Measurements from ENCODE around the gene IWS1. TPM values are rescaled to one million over a fixed set of nuclear protein-coding genes. Genes with fewer than 3 reads are reported as not detected.

IWS1 gene
- total RNA-seq, 2 donors from 2014 or later: 91.4 to 107 TPM

- 100% methylated on average over 3 of the region's 4 CpGs; no CpG with 5 or more reads in 1 of the 2 experiments for WGBS, 2 experiments (ENCODE audit: insufficient coverage in 1 of 2, insufficient read length in 1 of 2)
- Histone ChIP-seq H3K9me3 (ENCODE audit: control insufficient read depth, low read length) (no peaks in the 10 kb centered on the region), H3K4me1 (ENCODE audit: control insufficient read depth, insufficient read depth, low read length) (no peaks in the 10 kb centered on the region), H3K36me3 (ENCODE audit: control insufficient read depth, insufficient read depth, low read length) (no peaks in the 10 kb centered on the region), H3K9ac (ENCODE audit: extremely low read depth, low read length, poor library complexity, severe bottlenecking) (no peak overlapping the region), H3K27me3 (ENCODE audit: control insufficient read depth, insufficient read depth, low read length, poor library complexity, severe bottlenecking) (no peaks in the 10 kb centered on the region), H3K27ac (ENCODE audit: low read depth, low read length) (no peak overlapping the region), H3K4me3 (ENCODE audit: low read length) (no peak overlapping the region)
- Mint-ChIP-seq H3K4me1 (peaks cover 11% of the 10 kb centered on the region), H3K27me3 (ENCODE audit: insufficient read depth) (no peaks in the 10 kb centered on the region), H3K27ac (no peak overlapping the region), H3K36me3 (ENCODE audit: low read depth) (no peaks in the 10 kb centered on the region), H3K9me3 (no peaks in the 10 kb centered on the region), H3K4me3 (no peak overlapping the region)
- TF ChIP-seq CTCF (conservative IDR thresholded peaks at IDR 0.05): no peak
- peak; percentile 14 for DNase-seq
These were observed 49.0 kb upstream of the IWS1 start for GRCh38 chr2:127575185-127575765.

GRCh38 chr2:127574656-127575055 lies 48.4 kb upstream of the IWS1 start:
- H3K36me3 Mint-ChIP-seq (ENCODE audit: low read depth): no peaks in the 10 kb centered on the region
- H3K27me3 Mint-ChIP-seq (ENCODE audit: insufficient read depth): no peaks in the 10 kb centered on the region
- WGBS, 2 experiments (ENCODE audit: insufficient coverage in 1 of 2, insufficient read length in 1 of 2): 91% methylated on average over 3 of the region's 3 CpGs; no CpG with 5 or more reads in 1 of the 2 experiments
- no peak overlapping the region for H3K27ac Mint-ChIP-seq
- no peak for TF ChIP-seq CTCF (conservative IDR thresholded peaks at IDR 0.05)
- Histone ChIP-seq H3K27me3 (ENCODE audit: control insufficient read depth, insufficient read depth, low read length, poor library complexity, severe bottlenecking) (no peaks in the 10 kb centered on the region), H3K27ac (ENCODE audit: low read depth, low read length) (no peak overlapping the region), H3K4me1 (ENCODE audit: control insufficient read depth, insufficient read depth, low read length) (no peaks in the 10 kb centered on the region), H3K9ac (ENCODE audit: extremely low read depth, low read length, poor library complexity, severe bottlenecking) (no peak overlapping the region), H3K4me3 (ENCODE audit: low read length) (no peak overlapping the region), H3K36me3 (ENCODE audit: control insufficient read depth, insufficient read depth, low read length) (no peaks in the 10 kb centered on the region), H3K9me3 (ENCODE audit: control insufficient read depth, low read length) (no peaks in the 10 kb centered on the region)
- no peak overlapping the region for H3K4me3 Mint-ChIP-seq
- peaks cover 11% of the 10 kb centered on the region for H3K4me1 Mint-ChIP-seq
- peak; percentile 20 for DNase-seq
- H3K9me3 Mint-ChIP-seq: no peaks in the 10 kb centered on the region

- H3K9ac ChIP-seq (ENCODE audit: extremely low read depth, low read length, poor library complexity, severe bottlenecking): no peak overlapping the region
- H3K27me3 ChIP-seq (ENCODE audit: control insufficient read depth, insufficient read depth, low read length, poor library complexity, severe bottlenecking): no peaks in the 10 kb centered on the region
- DNase-seq: peak; percentile 33
- WGBS, 2 experiments (ENCODE audit: insufficient coverage in 1 of 2, insufficient read length in 1 of 2): 91 to 96% methylated on average over 8 to 17 of the region's 17 CpGs
- no peaks in the 10 kb centered on the region for H3K36me3 ChIP-seq (ENCODE audit: control insufficient read depth, insufficient read depth, low read length)
- Mint-ChIP-seq H3K36me3 (ENCODE audit: low read depth) (no peaks in the 10 kb centered on the region), H3K4me1 (peaks cover 9% of the 10 kb centered on the region), H3K4me3 (no peak overlapping the region), H3K27ac (no peak overlapping the region), H3K9me3 (no peaks in the 10 kb centered on the region), H3K27me3 (ENCODE audit: insufficient read depth) (no peaks in the 10 kb centered on the region)
- H3K9me3 ChIP-seq (ENCODE audit: control insufficient read depth, low read length): no peaks in the 10 kb centered on the region
- no peaks in the 10 kb centered on the region for H3K4me1 ChIP-seq (ENCODE audit: control insufficient read depth, insufficient read depth, low read length)
- H3K4me3 ChIP-seq (ENCODE audit: low read length): no peak overlapping the region
- no peak overlapping the region for H3K27ac ChIP-seq (ENCODE audit: low read depth, low read length)
- no peak for TF ChIP-seq CTCF (conservative IDR thresholded peaks at IDR 0.05)
These were observed 47.5 kb upstream of the IWS1 start for GRCh38 chr2:127573771-127574170.
